ENCODE results near the gene CCDC97.

CCDC97 gene

GRCh38 chr19:41263042-41263849 lies 46.7 kb upstream of the CCDC97 start (continued):
- TF ChIP-seq MZF1 (tag by site-specific recombination; IDR thresholded peaks at IDR 0.05; ENCODE audit: borderline replicate concordance) (peak; percentile 74; the same call in 1 of the 2 replicates), ZBTB44 (tag by site-specific recombination; IDR thresholded peaks at IDR 0.05) (peak; percentile 20; the same call in 1 of the 2 replicates), ZXDB (tag by site-specific recombination; IDR thresholded peaks at IDR 0.05) (no peak), ZNF843 (tag by site-specific recombination; IDR thresholded peaks at IDR 0.05) (0 out of 2 replicates have a peak, but pooled peaks have one; percentile 10), ZBTB20 (tag by site-specific recombination; IDR thresholded peaks at IDR 0.05) (peak; percentile 61), ZNF341 (tag by site-specific recombination; IDR thresholded peaks at IDR 0.05; ENCODE audit: low read depth) (peak; percentile 88), ZNF629 (tag by site-specific recombination; IDR thresholded peaks at IDR 0.05) (no peak), ZNF19 (tag by site-specific recombination; IDR thresholded peaks at IDR 0.05; ENCODE audit: low read depth) (no peak), ZNF426 (tag by site-specific recombination; IDR thresholded peaks at IDR 0.05) (no peak), ZNF623 (tag by site-specific recombination; IDR thresholded peaks at IDR 0.05) (no peak; the same call in 1 of the 2 replicates), ZIC2 (tag by site-specific recombination; IDR thresholded peaks at IDR 0.05) (no peak), ZNF398 (tag by site-specific recombination; IDR thresholded peaks at IDR 0.05) (no peak), ZNF132 (tag by site-specific recombination; IDR thresholded peaks at IDR 0.05; ENCODE audit: borderline replicate concordance) (no peak), ZBTB10 (tag by site-specific recombination; IDR thresholded peaks at IDR 0.05) (peak; percentile 58; the same call in 1 of the 2 replicates), ZEB2 (tag by site-specific recombination; IDR thresholded peaks at IDR 0.05) (peak; percentile 33; the same call in 1 of the 2 replicates), ZNF654 (tag by site-specific recombination; IDR thresholded peaks at IDR 0.05; ENCODE audit: low read depth) (no peak; the same call in 1 of the 2 replicates), HIC1 (tag by site-specific recombination; IDR thresholded peaks at IDR 0.05) (no peak), OVOL3 (tag by site-specific recombination; IDR thresholded peaks at IDR 0.05) (no peak), ZSCAN18 (tag by site-specific recombination; IDR thresholded peaks at IDR 0.05) (no peak), ZNF48 (tag by site-specific recombination; IDR thresholded peaks at IDR 0.05) (no peak), SP2 (tag by site-specific recombination; IDR thresholded peaks at IDR 0.05) (no peak), ZNF501 (tag by site-specific recombination; IDR thresholded peaks at IDR 0.05) (peak; percentile 52), ZBTB6 (tag by site-specific recombination; IDR thresholded peaks at IDR 0.05) (peak; percentile 52; the same call in 1 of the 2 replicates), ZNF148 (tag by site-specific recombination; IDR thresholded peaks at IDR 0.05; ENCODE audit: borderline replicate concordance) (no peak)
